WERI-Rb-1 (cell line): ENCODE data around the gene GPATCH2L.

ENCODE experiments used
- DNase-seq: peaks from one replicate; pipeline ENCODE4 v3.0.0-alpha.2; 2020
- H3K27ac ChIP-seq: fragments of 250-450 bp; sonication (Bioruptor Pico); 2 replicates; pipeline ENCODE4 v1.5.1; 2020; ENCODE audit warnings: mild to moderate bottlenecking, moderate library complexity
- H3K27me3 ChIP-seq: fragments of 250-450 bp; sonication (Bioruptor Pico); 2 replicates; pipeline ENCODE4 v1.5.1; 2021; ENCODE audit warnings: mild to moderate bottlenecking, low read depth, moderate library complexity; ENCODE audit not compliant: insufficient read depth, severe bottlenecking
- H3K36me3 ChIP-seq: fragments of 250-450 bp; sonication (Bioruptor Pico); 2 replicates; pipeline ENCODE4 v1.5.1; 2020; ENCODE audit warnings: mild to moderate bottlenecking, moderate library complexity
- H3K4me3 ChIP-seq: 2 replicates; pipeline ENCODE4 v1.5.1; 2011; ENCODE audit warnings: low read depth, mild to moderate bottlenecking, control low read depth, low read length
- H3K9me3 ChIP-seq: fragments of 250-450 bp; sonication (Bioruptor Pico); 2 replicates; pipeline ENCODE4 v1.5.1; 2021; ENCODE audit warnings: mild to moderate bottlenecking, moderate library complexity; ENCODE audit not compliant: severe bottlenecking
- CTCF ChIP-seq: IDR thresholded peaks from 2 replicates; pipeline ENCODE4 v1.5.1; 2011; ENCODE audit warnings: low read depth, mild to moderate bottlenecking, control low read depth, inconsistent platforms, low read length

Gene GPATCH2L

GRCh38 chr14:76133103-76133502 lies 18.6 kb upstream of the GPATCH2L start:
- H3K27me3 ChIP-seq, result no peaks in the 10 kb centered on the region

GRCh38 chr14:76134231-76134630 lies 17.5 kb upstream of the GPATCH2L start:
- H3K27me3 ChIP-seq, result no peaks in the 10 kb centered on the region
- no peak overlapping the region for H3K4me3 ChIP-seq
- DNase-seq, result no peak
- H3K9me3 ChIP-seq, result no peaks in the 10 kb centered on the region
- H3K27ac ChIP-seq, result no peak overlapping the region
- no peaks in the 10 kb centered on the region for H3K36me3 ChIP-seq
- TF ChIP-seq CTCF, result no peak

More at GRCh38 chr14:76133103-76133502, 18.6 kb upstream of the GPATCH2L start:
- Histone ChIP-seq H3K4me3 (no peak overlapping the region), H3K36me3 (no peaks in the 10 kb centered on the region), H3K27ac (no peak overlapping the region), H3K9me3 (no peaks in the 10 kb centered on the region)
- DNase-seq, result no peak
- no peak for TF ChIP-seq CTCF

GRCh38 chr14:76135722-76136121 lies 16.0 kb upstream of the GPATCH2L start:
- no peaks in the 10 kb centered on the region for H3K36me3 ChIP-seq
- no peak for DNase-seq
- no peaks in the 10 kb centered on the region for H3K27me3 ChIP-seq
- no peak overlapping the region for H3K4me3 ChIP-seq
- no peak overlapping the region for H3K27ac ChIP-seq
- no peaks in the 10 kb centered on the region for H3K9me3 ChIP-seq
- TF ChIP-seq CTCF, result no peak

- Histone ChIP-seq H3K36me3 (no peaks in the 10 kb centered on the region), H3K4me3 (no peak overlapping the region), H3K9me3 (no peaks in the 10 kb centered on the region), H3K27me3 (no peaks in the 10 kb centered on the region), H3K27ac (no peak overlapping the region)
- no peak for TF ChIP-seq CTCF
- no peak for DNase-seq
These were observed 15.1 kb upstream of the GPATCH2L start for GRCh38 chr14:76136476-76137110.

- no peaks in the 10 kb centered on the region for H3K27me3 ChIP-seq
- TF ChIP-seq CTCF, result no peak
- no peak overlapping the region for H3K4me3 ChIP-seq
- no peak overlapping the region for H3K27ac ChIP-seq
- DNase-seq, result no peak
- peaks cover 2% of the 10 kb centered on the region for H3K9me3 ChIP-seq
- H3K36me3 ChIP-seq, result no peaks in the 10 kb centered on the region
These were observed 13.5 kb upstream of the GPATCH2L start for GRCh38 chr14:76138119-76138757.
